HG02981 (cell line): ENCODE results near the gene ANKRD13D.

ENCODE experiments used
- ATAC-seq: cut with Tn5 transposase; IDR thresholded peaks from one replicate; pipeline ENCODE4 v1.9.1; 2021; ENCODE audit warnings: mild to moderate bottlenecking, moderate library complexity; ENCODE audit not compliant: unreplicated experiment

Gene ANKRD13D

GRCh38 chr11:67285541-67286498 lies 3.3 kb upstream of the ANKRD13D start:
- no peak for ATAC-seq

DNA sequence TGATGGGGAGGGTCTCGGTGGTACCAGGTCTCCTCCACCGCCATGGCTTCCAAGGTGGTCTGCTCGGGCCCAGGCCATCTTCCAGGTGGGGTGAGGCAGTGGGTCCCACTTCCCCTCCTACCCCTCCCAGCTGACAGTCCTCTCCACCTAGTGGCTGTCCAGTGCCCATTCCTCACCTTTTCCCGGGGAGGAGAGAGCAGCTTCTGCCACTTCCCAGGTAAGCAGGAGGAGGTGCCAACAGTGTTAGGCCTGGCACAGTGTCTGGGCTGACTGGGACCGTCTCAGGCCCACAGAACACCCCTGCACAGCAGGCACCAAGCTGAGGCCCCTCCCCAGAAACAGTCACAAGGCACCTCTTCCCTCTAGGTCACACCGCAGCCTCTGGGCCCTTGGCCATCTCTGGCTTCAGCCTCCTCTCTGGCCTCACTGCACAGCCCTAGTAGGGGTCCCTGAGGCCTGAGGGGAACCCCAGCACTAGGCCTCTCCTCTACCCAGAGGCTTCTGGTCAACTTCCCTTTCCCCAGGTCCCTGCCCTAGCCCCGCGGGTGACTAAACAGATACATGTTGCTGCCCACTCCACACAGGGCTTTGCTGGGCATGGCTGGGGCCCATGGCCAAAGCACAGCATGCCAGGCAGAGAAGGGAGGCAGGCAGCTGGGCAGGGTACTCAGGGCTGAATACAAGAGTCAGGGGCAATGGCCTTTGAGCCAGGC lies 2.3 kb upstream of the ANKRD13D start:
- no peak for ATAC-seq

DNA sequence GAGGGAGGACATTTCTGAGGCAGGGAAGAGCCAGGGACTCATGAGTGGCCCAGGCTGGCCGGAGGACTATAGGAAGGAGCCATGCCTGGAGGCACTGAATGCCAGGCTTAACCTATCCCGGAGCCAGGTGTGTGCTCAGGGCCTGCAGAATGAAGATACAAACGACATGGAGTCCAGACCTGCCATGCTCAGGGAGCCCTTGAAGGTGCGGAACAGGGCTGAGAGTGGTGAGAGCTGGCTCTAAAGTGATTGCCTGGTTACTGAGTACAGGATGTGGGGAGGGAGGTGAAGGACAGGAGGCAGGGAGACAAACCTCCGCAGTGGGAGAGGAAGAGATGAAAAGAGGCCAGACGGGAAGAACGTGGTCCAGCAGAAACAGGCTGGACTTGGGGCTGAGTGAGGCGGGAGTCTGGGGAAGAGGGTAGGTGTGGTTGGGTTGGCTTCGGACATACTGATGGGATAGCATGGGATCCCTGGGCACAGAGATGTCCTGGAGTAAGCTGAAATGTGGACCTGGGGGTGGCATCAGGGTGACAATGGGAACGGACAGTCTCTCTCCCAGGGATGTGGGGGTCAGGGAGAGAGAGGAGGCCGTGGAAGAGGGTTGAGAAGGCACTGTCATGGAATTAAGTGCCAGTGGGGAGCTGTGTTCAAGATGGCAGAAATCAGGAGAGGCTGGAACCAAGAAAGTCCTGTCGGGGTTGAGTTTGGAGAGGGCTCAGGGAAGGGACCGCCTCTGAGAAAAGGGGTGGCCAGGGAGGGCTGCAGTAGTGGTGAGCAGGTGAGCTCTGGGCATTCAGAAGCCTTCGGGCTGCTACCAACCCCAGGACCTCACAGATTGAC lies 1.5 kb upstream of the ANKRD13D start:
- ATAC-seq = no peak

GRCh38 chr11:67288198-67288451 lies 978 bp upstream of the ANKRD13D start:
- no peak for ATAC-seq

GRCh38 chr11:67288452-67289225 lies 464 bp upstream of the ANKRD13D start:
- ATAC-seq = peak; percentile 58

- ATAC-seq = no peak
Observed at GRCh38 chr11:67289651-67290479, 762 bp downstream of the ANKRD13D start.

- ATAC-seq = no peak
Observed at GRCh38 chr11:67290801-67291200, 1.7 kb downstream of the ANKRD13D start.

DNA sequence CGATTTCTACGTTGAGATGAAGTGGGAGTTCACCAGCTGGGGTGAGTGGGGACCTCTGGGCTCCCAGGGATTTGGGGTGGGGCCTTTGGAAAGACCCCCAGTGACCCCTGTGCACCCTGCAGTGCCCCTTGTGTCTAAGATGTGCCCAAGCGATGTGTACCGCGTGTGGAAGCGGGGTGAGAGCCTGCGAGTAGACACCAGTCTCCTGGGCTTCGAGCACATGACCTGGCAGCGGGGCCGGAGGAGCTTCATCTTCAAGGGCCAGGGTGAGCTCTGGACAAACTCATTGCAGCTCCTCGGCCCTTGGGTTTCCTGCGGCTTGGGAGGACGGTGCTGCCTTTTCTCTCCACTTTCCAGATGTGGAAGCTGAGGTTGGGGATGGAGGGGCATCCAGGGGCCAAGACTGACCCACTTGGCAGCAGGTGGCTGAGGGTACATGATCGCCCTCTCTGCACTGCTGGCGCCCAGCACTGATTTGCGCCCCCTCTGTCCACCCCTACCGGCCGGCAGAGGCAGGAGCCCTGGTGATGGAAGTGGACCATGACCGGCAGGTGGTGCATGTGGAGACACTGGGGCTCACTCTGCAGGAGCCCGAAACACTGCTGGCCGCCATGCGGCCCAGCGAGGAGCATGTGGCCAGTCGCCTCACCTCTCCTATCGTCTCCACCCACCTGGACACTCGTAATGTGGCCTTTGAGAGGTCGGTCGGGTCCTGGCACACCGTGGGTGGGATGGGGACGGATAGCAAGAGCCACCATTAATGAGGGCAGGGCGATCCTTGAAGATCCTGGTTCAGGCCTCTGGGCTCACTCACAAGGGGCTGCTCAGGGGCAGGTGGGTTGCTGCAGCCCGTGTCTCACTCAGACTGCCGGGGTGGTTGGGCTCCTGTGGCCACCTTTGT lies 2.6 kb downstream of the ANKRD13D start:
- no peak for ATAC-seq

- ATAC-seq = no peak
Observed at GRCh38 chr11:67292671-67293070, 3.6 kb downstream of the ANKRD13D start.

- ATAC-seq = no peak
Observed at GRCh38 chr11:67293090-67293489, 4.0 kb downstream of the ANKRD13D start.

DNA sequence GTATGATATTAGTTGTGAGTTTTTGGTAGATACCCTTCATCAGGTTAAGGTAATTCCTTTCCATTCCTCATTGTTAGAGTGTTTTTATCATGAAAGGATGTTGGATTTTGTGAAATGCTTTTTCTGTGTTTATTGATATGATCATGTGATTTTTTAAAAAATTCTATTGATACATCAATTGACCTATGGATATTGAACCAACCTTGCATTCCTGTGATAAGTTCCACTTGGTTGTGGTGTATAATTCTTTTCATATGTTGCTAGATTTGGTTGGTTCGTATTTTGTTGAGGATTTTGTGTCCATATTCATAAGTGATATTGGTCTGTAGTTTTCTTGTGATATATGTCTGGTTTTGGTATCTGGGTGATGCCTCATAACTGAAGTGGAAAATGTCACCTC lies 6.7 kb downstream of the ANKRD13D start:
- ATAC-seq = no peak

DNA sequence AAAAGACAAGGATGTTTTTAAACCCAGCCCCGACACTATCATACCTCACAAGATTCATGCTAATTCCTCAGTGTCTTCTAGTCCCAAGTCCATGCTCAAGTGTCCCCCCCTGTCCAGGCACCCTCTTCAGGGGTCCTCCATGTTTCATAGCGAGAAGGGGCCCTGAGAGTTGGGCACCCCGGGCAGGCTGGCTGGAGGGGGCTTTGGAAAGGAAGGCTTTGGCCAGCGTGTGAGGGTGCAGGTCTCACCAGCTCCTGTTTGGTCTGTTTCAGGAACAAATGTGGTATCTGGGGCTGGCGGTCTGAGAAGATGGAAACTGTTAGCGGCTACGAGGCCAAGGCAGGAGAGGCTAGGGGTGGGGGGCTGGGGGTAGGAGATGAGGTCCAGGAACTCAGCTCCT lies 9.7 kb downstream of the ANKRD13D start:
- ATAC-seq = no peak

DNA sequence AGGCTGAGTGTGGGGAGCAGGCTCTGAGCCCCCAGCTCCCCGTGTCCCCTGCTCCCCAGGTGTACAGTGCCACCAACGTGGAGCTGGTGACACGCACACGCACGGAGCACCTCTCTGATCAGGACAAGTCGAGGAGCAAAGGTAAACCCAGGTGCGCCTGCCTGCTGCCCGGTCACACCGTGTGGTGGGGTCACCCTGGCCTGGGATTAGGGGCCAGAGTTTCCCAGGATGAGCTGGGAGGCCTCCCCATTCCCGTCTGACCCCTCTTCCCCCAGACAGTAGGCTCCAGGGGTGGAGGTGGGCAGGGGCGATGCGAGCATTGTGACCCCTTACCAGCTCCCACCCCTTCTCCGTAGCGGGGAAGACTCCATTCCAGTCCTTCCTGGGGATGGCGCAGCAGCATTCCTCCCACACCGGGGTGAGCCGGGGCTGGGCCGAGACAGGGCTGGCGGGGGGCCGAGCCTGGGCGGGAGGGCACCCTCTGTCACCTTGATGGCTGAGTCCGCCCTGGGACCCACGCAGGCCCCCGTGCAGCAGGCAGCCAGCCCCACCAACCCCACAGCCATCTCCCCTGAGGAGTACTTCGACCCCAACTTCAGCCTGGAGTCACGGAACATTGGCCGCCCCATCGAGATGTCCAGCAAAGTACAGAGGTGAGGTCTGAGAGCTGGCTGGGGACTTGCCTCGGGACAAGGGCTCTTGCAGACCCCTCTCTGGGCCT lies 10.5 kb downstream of the ANKRD13D start:
- no peak for ATAC-seq

DNA sequence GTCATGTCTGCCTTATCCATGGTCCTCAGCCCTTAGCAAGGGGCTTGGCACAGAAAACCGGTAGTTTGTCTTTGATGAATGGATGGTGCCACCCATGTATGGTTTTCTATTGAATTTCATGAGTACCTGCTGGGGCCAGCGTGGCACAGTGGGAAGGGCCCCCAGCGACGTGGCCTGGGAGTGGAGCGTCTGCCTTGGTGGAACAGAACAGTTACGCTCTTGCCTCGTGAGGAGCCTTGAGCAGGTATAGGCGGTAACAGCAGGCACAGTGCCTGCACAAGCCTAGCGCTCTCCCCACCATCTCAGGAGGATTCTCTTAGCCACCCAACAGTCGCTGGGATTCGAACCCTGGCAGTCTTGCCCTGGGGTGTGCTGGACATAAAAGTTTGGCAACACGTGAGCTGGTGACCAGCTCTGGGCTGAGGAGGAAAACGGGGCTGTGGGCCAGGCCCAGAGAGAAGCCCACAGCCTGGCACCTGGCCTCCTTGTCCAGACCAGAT lies 11.2 kb downstream of the ANKRD13D start:
- ATAC-seq = no peak

GRCh38 chr11:67300756-67301312 lies 11.7 kb downstream of the ANKRD13D start:
- no peak for ATAC-seq

DNA sequence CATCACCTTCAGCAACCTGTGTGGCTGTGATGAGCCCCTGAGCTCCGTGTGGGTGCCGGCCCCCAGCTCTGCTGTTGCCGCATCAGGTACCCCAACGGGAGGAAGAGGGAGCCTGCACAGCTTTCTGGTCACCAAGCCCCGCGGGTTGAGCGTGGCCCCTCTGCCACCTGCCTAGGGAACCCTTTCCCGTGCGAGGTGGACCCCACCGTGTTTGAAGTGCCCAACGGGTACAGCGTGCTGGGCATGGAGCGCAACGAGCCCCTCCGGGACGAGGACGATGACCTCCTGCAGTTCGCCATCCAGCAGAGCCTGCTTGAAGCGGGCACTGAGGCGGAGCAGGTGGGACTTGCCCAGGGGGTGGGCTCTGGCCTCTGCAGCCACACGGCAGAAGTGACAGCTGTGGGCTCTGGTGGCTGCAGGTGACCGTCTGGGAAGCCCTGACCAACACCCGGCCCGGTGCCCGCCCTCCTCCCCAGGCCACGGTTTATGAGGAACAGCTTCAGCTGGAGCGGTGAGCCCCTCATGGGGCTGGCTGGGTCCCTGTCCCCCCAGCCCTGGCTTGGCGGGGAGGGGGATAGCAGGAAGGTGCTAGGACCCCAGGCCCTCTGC lies 12.3 kb downstream of the ANKRD13D start:
- no peak for ATAC-seq

- ATAC-seq = no peak
Observed at GRCh38 chr11:67301951-67302516, 12.9 kb downstream of the ANKRD13D start.
